NCI-H1436 (cell line): ENCODE measurements around the gene CDHR4.
"Not testable (repeated sequence)": the region's sequence is repeated elsewhere in the genome, so short reads cannot be mapped to it uniquely, and the experiment has no call there.

ENCODE experiments used
- DNase-seq: peaks from one replicate; lab custom pipeline; 2025; lab: John Stamatoyannopoulos, UW

Gene CDHR4

DNA sequence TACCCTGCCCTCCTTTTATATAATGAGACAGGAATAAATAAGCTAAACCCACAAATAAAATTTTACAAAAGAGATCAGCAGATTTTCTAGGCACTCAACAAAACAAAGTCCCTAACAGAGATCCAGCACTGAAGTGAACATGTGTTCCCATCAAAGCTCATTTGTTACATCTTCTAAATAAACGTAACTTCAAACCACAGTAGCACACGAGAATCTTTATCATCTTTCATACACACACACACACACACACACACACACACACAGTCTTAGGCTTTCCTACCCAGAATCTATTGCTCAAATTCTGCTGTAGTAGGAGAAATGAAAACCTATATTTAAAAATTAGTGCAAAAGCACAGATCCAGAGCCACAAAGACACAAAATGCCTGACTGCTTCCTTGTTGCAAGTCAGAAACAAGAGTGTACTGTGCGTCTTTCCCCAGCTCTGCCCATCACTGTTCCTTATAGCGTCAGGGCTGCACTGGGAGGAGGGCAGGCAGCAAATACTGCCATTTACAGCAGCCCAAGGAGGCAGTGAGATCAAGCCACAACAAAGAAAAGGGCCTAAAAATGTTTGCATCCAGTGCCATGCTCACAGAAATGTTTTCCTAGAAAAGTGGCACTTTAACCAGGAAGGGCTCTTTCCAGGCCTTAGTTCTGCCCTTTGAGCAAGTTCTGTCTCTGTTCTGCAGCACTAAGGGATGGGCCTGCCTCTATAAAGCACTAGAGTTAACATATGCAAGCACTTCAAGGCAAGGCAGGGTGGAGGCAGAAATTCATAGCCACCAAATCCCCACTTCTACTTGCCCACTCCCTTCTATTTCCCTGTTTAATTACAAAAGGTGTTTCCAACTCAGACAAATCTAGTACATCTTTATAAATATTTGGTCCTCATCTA, 19.3 kb downstream of the CDHR4 start:
- DNase-seq = no peak

DNA sequence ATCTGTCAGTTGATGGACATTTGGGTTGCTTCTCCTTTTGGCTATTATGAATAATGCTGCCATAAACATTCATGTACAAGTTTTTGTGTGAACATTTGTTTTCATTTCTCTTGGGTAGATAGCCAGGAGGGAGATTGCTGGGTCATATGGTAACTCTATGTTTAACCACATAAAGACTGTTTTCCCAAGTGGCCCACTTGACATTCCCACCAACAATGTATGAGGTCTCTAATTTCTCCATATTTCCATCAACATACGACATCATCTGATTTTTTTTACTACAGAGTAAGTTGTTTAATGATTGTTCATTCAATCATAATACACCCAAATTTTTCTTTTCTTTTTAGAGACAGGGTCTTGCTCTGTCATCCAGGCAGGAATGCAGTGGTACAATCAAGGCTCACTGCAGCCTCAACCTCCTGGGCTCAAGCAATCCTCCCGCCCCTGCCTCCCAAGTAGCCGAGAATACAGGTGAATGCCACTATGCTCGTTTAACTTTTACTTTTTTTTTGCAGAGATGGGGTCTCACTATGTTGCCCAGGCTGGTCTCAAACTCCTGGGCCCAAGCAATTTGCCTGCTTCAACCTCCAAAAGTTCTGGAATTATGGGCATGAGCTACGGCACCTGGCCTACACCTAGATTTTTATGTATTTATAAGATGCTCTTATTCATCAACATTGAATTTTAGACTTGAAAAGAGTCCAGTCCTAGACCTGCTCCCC, 20.2 kb downstream of the CDHR4 start:
- no peak for DNase-seq

DNA sequence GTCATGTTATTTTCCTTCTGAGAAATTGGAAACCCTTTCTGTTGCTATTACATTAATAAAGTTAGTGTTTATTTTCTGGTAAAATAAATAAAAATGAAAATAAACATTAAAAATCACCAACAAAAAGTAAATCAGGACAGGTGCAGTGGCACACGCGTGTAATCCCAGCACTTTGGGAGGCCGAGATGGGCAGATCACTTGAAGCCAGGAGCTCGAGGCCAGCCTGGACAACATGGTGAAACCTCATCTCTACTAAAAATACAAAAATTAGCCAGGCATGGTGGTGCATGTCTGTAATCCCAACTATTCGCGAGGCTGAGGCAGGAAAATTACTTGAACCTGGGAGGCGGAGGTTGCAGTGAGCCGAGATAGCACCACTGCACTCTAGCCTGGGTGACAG, 23.6 kb downstream of the CDHR4 start:
- DNase-seq = not testable (repeated sequence)

DNA sequence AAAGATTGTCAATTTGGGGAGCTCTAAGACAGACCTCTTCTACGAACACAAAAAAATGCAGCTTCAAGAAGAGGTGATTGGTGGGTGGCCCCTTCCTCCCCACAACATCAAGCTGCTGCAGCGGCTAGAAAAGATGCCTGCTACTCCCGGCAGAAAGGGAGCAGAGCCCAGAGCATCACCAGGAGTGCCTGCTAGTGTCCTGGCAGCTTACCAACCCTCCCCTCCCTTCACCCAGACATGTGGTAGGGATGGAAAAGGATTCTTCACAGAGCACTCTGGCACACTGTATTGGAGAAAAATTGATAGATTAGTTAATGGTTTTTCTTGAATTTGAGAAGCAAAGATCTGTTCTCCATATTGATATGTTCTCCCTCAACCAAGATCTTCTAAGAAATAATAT, 24.1 kb downstream of the CDHR4 start:
- no peak for DNase-seq

DNA sequence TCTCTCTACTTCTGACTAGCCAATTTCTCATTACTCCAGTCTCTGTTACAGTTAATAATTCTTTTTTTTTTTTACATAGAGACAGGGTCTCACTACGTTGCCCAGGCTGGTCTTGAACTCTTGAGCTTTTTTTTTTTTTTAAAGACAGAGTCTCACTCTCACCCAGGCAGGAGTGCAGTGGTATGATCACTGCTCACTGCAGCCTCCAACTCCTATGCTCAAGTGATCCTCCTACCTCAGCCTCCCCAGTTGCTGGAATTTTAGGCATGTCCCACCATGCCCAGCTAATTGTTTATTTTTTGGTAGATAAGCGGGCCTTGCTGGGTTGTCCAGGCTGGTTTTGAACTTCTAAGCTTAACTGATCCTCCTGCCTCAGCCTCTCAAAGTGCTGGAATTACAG, 27.0 kb downstream of the CDHR4 start:
- DNase-seq = no peak

DNA sequence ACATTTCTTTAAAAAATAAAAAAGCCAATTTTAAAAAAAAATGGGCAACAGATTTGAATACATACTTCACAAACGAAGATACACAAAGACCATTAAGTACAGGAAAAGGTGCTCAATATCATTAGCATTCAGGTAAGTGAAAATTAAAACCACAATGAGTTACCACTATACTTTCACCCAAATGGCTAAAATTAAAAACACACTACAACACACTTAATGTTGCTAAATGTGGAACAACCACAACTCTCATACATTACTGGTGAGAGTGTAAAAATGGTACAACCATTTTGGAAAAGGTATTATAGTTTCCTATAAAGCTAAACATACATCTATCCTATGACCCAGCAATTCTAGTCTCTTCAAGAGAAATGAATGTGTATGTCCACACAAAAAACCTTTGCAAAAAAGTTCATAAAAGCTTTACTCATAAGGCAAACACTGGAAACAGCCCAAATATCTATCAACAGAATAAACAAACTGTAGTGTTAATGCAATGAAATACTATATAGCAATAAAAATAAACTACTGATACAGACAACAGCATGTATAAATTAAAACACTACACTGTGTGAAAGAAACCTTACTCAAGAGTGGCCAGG, 28.2 kb downstream of the CDHR4 start:
- no peak for DNase-seq

DNA sequence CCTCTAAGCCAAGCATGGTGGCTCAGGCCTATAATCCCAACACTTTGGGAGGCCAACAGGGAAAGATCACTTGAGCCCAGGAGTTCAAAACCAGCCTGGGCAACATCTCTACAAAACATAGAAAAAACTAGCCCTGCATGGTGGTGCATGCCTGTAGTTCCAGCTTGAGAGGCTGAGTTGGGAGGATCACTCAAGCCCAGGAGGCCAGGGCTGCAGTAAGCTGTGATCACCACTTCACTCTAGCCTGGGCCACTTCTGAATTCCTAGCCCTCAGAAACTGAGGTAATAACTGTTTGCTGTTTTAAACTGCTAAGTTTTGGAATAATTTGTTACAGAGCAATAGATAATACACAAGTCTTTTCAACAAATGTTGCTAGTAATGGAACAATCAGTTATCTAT, 29.7 kb downstream of the CDHR4 start:
- no peak for DNase-seq

- no peak for DNase-seq
Measured at GRCh38 chr3:49769286-49769915, 30.3 kb downstream of the CDHR4 start.

- DNase-seq = no peak
Measured at GRCh38 chr3:49763981-49764380, 35.7 kb downstream of the CDHR4 start.

DNA sequence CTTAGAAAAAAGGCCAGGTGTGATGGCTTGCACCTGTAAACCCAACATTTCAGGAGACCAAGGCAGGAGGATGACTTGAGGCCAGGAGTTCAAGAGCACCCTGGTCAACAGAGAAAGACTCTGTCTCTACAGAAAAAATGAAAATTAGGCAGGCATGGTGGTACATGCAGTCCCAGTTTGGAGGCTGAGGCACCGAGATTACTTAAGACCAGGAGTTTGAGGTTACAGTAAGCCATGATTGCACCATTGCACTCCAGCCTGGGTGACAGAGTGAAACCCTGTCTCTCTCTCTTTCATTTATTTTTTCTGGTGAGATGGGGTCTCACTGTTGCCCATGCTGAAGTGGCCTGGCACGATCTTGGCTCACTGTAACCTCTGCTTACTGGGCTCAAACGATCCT, 38.0 kb downstream of the CDHR4 start:
- no peak for DNase-seq

GRCh38 chr3:49759226-49759625, 40.4 kb downstream of the CDHR4 start:
- DNase-seq = no peak

GRCh38 chr3:49757197-49757596, 42.5 kb downstream of the CDHR4 start:
- no peak for DNase-seq

DNA sequence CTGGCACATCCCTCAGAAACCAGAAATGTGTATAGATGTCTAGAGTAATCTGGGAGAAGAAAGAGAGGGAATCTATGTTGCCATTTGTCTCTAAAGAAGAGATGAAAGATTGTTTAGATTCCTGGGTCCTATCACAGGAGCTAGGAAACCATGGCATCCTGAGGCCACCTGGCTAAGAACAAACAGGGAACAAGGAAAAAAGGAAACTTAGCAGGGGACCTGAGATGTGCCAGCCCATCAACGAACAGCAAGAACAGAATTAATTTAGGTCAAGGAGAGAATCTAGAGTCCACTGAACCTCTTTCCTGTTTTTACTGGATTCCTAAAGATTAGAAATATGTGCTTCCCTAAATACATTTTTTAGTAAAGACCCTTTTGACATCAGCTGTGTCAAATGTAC, 43.6 kb downstream of the CDHR4 start:
- DNase-seq = no peak

DNA sequence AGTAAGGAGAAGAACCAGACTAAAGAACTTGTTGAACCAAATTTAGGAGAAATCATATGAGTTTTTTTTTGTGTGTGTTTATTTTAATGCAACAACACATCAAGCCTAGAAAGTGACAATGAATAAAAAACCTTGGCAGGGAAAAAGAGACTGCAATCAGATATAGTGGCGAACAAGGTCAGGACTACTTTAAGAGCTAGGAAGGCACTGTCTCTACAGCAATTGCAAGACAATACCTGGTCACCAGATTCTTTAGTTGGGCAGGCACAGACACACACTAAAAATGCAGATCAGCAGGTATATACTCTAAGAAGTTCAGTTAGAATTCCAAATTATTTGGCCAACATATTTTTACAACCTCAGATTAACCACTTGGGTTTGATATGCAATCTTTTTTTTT, 45.1 kb downstream of the CDHR4 start:
- DNase-seq = no peak

GRCh38 chr3:49751501-49751900, 48.2 kb downstream of the CDHR4 start:
- no peak for DNase-seq

- DNase-seq = no peak
Measured at GRCh38 chr3:49750056-49750455, 49.6 kb downstream of the CDHR4 start.

DNA sequence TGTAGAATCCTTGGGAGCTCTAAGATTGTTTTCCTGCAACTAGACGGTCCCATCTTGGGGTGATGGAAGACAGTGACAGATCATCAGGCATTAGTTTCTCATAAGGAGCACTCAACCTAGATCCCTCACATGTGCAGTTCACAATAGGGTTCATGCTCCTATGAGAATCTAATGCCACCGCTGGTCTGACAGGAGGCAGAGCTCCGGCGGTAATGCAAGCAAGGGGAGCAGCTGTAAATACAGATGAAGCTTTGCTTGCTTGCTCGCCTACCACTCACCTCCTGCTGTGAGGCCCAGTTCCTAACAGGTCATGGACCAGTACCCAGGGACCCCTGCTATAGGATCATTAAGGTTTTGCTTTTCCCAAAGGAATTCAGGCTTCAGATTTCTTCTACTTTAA, 50.8 kb downstream of the CDHR4 start:
- DNase-seq = not testable (repeated sequence)

- no peak for DNase-seq
Measured at GRCh38 chr3:49747792-49748480, 51.7 kb downstream of the CDHR4 start.

GRCh38 chr3:49745986-49746385, 53.7 kb downstream of the CDHR4 start:
- DNase-seq = no peak
